Left ventricle myocardium inferior (tissue), 1 donor: ENCODE results near the gene SHE. TPM values are rescaled to one million over a fixed set of nuclear protein-coding genes. Genes with fewer than 3 reads are reported as not detected.

Source experiments
- DNase-seq: peaks from one replicate; pipeline ENCODE4 v3.0.0-alpha.2; 2020
- H3K27ac ChIP-seq: fragments of 200-600 bp; replicated peaks from 2 replicates; pipeline ENCODE4 v1.8.0; 2021
- H3K27me3 ChIP-seq: fragments of 200-600 bp; 2 replicates; pipeline ENCODE4 v1.8.0; 2021; ENCODE audit warnings: low read depth
- H3K36me3 ChIP-seq: fragments of 200-600 bp; 2 replicates; pipeline ENCODE4 v1.8.0; 2021
- H3K4me1 ChIP-seq: fragments of 200-600 bp; 2 replicates; pipeline ENCODE4 v1.8.0; 2021
- H3K4me3 ChIP-seq: fragments of 200-600 bp; 2 replicates; pipeline ENCODE4 v1.8.0; 2021; ENCODE audit warnings: mild to moderate bottlenecking, moderate library complexity
- H3K9me3 ChIP-seq: fragments of 200-600 bp; replicated peaks from 2 replicates; pipeline ENCODE4 v1.8.0; 2021
- intact Hi-C: fragments of 100-400 bp; cut with micrococcal nuclease; formaldehyde crosslinking; loops from one replicate; pipeline ENCODE4 v1.11.0; 2022
- total RNA-seq: library from RNA; stranded (reverse); fragmentation: NEBNext Ultra II Directional; extraction: Animal tissue kit (Norgen Biotek cat#: 25700); gene quantifications from one replicate; pipeline ENCODE4 v1.2.1, GENCODE V29; 2021
- TF ChIP-seq, protein P1 (sequence below): fragments of 200-600 bp; IDR thresholded peaks from 2 replicates; pipeline ENCODE4 v1.8.0; 2021; ENCODE audit warnings: antibody characterized with exemption, mild to moderate bottlenecking, borderline replicate concordance
- donor health status: DM: no; HTN: yes; CAD: no; lungs with severe emphysema.

Gene SHE
- total RNA-seq, 1 donor from 2014 or later = 9.2 TPM

DNA sequence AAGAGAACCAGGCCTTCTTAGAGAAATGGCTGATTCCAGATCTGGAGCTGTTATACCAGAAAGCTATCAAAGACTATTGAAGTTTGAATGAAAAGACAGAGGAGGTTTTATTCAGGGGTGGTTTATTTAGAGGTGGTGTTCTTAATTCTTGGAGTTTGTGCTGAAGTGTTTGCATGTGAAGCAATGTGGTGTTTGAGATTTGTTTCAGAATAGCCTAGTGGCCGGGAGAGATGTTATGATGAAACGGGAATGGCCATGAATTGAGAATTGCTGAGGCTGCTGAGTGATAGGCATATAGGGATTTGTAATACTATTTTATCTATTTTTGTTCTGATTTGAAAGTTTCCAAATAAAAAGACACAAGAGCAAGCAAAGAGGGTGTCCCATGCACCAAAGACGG, 10.5 kb upstream of the SHE start:
- Histone ChIP-seq H3K9me3 (no peaks in the 10 kb centered on the region), H3K27ac (no peak overlapping the region), H3K4me1 (no peaks in the 10 kb centered on the region), H3K27me3 (no peaks in the 10 kb centered on the region), H3K36me3 (no peaks in the 10 kb centered on the region), H3K4me3 (no peak overlapping the region)
- no peak for DNase-seq
- intact Hi-C loops = no loop called here
- TF ChIP-seq, protein P1, sequence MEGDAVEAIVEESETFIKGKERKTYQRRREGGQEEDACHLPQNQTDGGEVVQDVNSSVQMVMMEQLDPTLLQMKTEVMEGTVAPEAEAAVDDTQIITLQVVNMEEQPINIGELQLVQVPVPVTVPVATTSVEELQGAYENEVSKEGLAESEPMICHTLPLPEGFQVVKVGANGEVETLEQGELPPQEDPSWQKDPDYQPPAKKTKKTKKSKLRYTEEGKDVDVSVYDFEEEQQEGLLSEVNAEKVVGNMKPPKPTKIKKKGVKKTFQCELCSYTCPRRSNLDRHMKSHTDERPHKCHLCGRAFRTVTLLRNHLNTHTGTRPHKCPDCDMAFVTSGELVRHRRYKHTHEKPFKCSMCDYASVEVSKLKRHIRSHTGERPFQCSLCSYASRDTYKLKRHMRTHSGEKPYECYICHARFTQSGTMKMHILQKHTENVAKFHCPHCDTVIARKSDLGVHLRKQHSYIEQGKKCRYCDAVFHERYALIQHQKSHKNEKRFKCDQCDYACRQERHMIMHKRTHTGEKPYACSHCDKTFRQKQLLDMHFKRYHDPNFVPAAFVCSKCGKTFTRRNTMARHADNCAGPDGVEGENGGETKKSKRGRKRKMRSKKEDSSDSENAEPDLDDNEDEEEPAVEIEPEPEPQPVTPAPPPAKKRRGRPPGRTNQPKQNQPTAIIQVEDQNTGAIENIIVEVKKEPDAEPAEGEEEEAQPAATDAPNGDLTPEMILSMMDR = no peak

DNA sequence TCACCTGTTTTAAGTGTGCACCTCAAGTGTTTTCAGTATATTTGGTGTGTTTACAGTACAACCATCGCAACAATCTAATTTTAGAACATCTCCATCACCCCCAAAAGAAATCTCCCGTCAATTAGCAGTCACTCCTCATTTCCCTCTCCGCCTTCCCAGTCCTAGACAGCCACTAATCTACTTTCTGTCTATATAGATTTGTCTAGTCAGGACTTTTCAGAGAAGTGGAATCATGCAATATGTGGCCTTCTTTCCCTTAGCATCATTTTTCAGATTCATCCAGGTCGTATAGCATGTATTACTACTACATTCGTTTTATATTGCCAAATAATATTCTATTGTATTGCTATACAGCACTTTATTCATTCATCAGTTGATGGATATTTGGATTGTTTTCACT, 1.7 kb upstream of the SHE start:
- H3K27ac ChIP-seq = no peak overlapping the region
- H3K4me1 ChIP-seq = peaks cover 31% of the 10 kb centered on the region
- intact Hi-C loops = no loop called here
- peaks cover 10% of the 10 kb centered on the region for H3K9me3 ChIP-seq
- no peak for DNase-seq
- H3K36me3 ChIP-seq = peaks cover 6% of the 10 kb centered on the region
- peaks cover 44% of the 10 kb centered on the region for H3K27me3 ChIP-seq
- no peak overlapping the region for H3K4me3 ChIP-seq
- TF ChIP-seq, protein P1 = no peak

- peak overlapping the region; percentile 94 for H3K27ac ChIP-seq
- TF ChIP-seq, protein P1 = no peak
- peaks cover 14% of the 10 kb centered on the region for H3K36me3 ChIP-seq
- peaks cover 40% of the 10 kb centered on the region for H3K4me1 ChIP-seq
- DNase-seq = peak; percentile 20
- H3K9me3 ChIP-seq = peaks cover 10% of the 10 kb centered on the region
- intact Hi-C loops = no loop called here
- H3K4me3 ChIP-seq = peak overlapping the region; percentile 74
- peaks cover 44% of the 10 kb centered on the region for H3K27me3 ChIP-seq
Measured at GRCh38 chr1:154502744-154503115, 518 bp upstream of the SHE start.

DNA sequence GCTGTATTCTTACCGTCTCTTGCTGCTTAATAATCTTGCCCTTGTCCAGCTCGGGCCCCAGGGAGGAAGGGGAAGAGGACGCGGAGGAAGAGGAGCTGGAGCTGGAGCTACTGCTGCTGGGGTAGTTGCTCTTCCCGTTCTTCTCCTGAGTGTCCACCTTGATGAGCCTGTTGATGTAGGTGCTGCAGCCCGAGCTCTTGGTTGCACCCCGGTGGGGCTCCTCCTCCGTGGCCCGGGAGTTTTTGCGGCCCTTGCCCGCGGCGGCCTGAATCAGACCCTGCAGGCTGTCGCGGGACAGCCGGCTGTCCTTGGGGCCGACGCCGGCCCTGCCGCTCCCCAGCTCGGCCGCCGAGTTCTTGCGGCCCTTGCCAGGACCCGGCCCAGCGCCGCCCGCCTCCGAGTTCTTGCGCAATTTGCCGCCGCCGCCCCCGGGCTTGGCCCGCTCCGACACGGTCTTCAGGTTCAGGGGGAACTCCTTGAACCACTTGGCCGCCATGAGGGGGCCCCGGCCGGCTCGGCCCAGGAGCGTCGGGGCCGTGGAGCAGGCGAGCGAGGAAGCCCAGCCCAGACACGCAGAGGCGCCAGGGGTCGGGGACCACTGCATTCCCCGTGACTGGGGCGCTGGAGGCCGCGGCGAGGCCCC, 668 bp downstream of the SHE start:
- H3K4me3 ChIP-seq = peak overlapping the region; percentile 74
- peak overlapping the region; percentile 94 for H3K27ac ChIP-seq
- DNase-seq = peak; percentile 61
- intact Hi-C loops = no loop called here
- TF ChIP-seq, protein P1 = no peak
- H3K4me1 ChIP-seq = peaks cover 52% of the 10 kb centered on the region
- peaks cover 10% of the 10 kb centered on the region for H3K9me3 ChIP-seq
- peaks cover 44% of the 10 kb centered on the region for H3K27me3 ChIP-seq
- peaks cover 14% of the 10 kb centered on the region for H3K36me3 ChIP-seq

GRCh38 chr1:154500533-154500932, 1.7 kb downstream of the SHE start:
- H3K27ac ChIP-seq = peak overlapping the region; percentile 94
- intact Hi-C loops = no loop called here
- TF ChIP-seq, protein P1 = no peak
- H3K9me3 ChIP-seq = peaks cover 1% of the 10 kb centered on the region
- peak overlapping the region; percentile 74 for H3K4me3 ChIP-seq
- DNase-seq = no peak
- H3K4me1 ChIP-seq = peaks cover 62% of the 10 kb centered on the region
- H3K36me3 ChIP-seq = peaks cover 14% of the 10 kb centered on the region
- peaks cover 44% of the 10 kb centered on the region for H3K27me3 ChIP-seq
